Esophagus mucosa (tissue), 1 donor: ENCODE results near the gene RPS28. TPM values are rescaled to one million over a fixed set of nuclear protein-coding genes. Genes with fewer than 3 reads are reported as not detected.
A peak's percentile ranks its signal among the peaks of the same experiment; 100 is the strongest.
"Not testable (repeated sequence)": the region's sequence is repeated elsewhere in the genome, so short reads cannot be mapped to it uniquely, and the experiment has no call there.

ENCODE experiments used
- ATAC-seq: fragments of 200-7000 bp; cut with Tn5 transposase; one replicate; pipeline ENCODE4 v1.9.1; 2020
- total RNA-seq: library from RNA; stranded (reverse); gene quantifications from one replicate; pipeline ENCODE4 v1.2.4, GENCODE V29; 2023
- donor health status: DM: yes; HTN: yes; CAD: no.

The RPS28 gene
- total RNA-seq, 1 donor from 2014 or later, result 1,802 TPM

- ATAC-seq, result peak; percentile 1
Observed at GRCh38 chr19:8320564-8321066, 681 bp upstream of the RPS28 start.

GRCh38 chr19:8321986-8322637 lies 816 bp downstream of the RPS28 start:
- peak; percentile 9 for ATAC-seq

- ATAC-seq, result no peak
Observed at GRCh38 chr19:8322638-8322997, 1.3 kb downstream of the RPS28 start.

DNA sequence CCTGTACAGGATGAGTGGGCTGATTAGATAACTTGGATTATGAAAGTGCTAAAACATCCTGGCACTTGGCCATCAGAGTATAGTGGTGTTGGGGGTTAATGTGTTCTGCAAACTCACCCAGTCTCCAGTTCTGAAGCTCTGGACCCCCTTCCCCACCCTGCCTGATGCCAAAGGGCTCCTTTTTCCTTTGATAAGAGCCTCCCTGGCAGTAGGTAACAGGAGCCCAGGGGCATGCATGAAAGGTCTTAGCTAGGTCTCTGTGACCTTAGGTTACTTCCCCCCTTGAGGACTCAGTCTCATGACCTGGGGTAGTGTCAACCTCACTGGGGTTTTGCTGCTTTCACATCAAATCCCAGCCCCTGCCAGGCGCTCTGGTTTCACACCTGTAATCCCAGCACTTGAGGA lies 2.5 kb downstream of the RPS28 start:
- ATAC-seq, result no peak

DNA sequence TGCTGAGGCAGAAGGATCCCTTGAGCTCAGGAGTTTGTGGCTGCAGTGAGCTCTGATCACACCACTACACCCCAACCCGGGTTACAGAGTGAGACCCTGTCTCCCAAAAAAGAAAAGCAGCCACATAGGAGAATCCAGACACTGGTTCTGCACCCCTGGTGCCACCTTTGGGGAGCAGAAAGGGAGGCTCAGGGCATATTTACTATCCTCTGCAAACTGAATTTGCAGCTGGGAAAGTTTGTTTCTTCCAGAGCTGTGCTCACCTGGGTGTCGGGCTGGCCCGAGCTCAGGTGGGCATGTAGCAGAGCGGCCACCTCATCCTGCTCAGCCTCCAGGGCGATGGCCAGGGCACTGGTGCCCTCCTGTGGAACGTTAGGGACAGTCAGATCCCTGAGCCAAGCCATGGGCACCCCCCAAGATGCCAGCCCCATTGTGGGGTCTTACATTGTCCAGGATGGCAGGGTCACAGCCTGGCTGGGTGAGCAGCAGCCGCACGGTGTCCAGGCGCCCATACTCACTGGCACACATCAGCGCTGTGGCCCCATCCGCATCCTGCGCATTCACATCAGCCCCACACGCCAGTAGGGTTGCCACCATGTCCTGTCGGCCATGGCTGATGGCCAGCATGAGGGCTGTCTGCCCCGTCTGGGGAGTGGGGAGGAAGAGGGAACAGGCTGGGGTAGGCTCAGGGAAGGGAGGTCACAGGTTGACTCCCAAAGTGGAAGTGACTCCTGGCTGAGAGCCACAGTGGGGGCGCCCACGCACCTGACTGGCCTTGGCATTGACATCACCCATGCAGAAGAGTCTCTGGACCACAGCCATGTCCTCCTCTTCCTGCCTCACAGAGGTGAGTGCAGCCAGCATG lies 3.1 kb downstream of the RPS28 start:
- ATAC-seq, result peak; percentile 2

- ATAC-seq, result no peak
Observed at GRCh38 chr19:8325454-8325853, 4.2 kb downstream of the RPS28 start.

- ATAC-seq, result no peak
Observed at GRCh38 chr19:8329996-8330395, 8.7 kb downstream of the RPS28 start.

- ATAC-seq, result no peak
Observed at GRCh38 chr19:8331263-8331845, 10.1 kb downstream of the RPS28 start.

GRCh38 chr19:8332976-8333766 lies 11.9 kb downstream of the RPS28 start:
- ATAC-seq, result peak; percentile 18

DNA sequence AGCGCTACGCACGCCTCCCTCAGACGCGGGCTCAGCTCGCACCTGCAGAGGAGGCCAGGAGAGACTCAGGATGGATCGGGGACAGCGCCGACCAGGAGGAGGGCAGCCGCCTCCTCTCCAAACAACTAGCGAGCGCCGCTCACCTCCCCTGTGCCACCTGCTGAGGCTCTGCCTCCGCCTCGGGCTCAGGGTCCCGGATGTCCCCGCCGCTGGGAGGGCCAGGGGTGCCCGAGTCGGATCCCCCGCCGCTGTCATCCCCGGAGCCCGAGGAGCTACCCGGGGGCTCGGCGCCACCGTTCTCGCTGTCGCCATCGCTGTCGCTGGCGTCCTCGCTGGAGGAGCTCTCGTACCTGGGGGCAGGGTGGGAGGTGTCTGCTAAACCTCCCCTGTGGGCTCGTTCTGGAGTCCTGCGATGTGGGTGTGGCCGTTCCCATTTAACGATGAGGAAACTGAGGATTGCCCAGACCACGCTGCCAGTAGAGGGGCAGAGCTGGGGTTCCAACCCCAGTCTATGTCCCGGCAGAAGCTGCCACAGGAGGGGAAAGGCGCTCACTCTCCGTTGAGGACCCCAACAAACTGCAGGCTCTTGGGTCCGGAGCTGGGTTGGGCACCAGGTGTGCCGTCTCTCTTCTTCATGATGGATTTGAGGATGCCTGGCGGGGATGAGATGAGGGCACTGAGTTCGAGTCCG lies 12.6 kb downstream of the RPS28 start:
- no peak for ATAC-seq

- ATAC-seq, result peak; percentile 80
Observed at GRCh38 chr19:8334458-8335342, 13.4 kb downstream of the RPS28 start.

- ATAC-seq, result peak; percentile 45
Observed at GRCh38 chr19:8335343-8336071, 14.2 kb downstream of the RPS28 start.

GRCh38 chr19:8336072-8336569 lies 14.8 kb downstream of the RPS28 start:
- no peak for ATAC-seq

DNA sequence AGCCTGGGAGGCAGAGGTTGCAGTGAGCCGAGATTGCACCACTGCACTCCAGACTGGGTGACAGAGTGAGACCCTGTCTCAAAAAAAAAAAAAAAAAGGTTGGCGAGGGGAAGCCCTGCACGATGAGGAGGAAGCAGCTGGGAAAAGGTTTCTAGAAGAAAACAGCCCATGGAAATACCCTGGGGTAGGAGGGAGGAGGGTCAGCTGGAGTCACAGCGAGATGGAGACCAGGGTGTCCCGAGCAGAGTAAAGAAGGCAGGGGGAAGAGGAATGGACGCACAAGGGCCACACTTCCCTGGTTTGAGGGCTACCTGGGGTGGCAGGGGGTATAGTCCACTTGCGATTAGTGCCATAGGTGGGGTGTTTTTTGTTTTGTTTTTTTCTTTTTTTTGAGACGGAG lies 15.4 kb downstream of the RPS28 start:
- no peak for ATAC-seq

GRCh38 chr19:8337728-8338127 lies 16.4 kb downstream of the RPS28 start:
- ATAC-seq, result no peak

GRCh38 chr19:8338835-8339234 lies 17.5 kb downstream of the RPS28 start:
- ATAC-seq, result no peak

DNA sequence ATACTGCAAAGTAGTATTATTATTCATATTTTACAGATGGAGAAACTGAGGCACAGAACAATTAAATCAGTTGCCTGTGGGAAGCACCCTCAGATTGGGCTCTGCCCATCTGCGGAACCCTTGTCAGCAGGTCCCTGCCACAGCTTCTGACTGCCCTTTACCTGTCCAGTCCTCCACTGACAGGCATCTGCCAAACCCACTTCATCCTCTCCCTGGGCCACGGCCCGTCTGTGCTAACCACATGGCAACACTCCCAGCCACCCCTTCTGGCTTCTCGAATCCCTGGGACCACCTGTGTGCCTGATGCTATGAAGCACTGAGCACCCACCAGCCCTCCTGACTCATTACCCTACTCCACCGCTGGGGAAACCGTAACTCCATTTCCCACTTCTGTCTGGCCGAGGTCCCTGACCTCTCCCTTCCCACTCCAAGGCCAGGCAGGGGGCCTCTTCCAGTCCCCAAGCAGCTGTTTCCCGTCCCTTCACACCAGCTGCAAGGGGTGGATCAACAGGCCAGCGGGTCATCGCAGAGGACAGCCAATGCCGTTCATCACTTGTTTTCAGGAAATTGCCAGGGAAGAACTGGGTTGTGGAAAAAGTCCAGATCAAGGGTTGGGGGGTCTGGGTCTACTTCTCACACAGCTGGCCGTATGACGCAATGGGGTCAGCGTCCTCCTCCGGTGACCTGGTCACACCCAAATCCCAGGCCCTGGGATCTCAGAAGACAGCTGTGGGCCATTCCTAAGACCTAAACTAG lies 19.2 kb downstream of the RPS28 start:
- peak; percentile 6 for ATAC-seq

DNA sequence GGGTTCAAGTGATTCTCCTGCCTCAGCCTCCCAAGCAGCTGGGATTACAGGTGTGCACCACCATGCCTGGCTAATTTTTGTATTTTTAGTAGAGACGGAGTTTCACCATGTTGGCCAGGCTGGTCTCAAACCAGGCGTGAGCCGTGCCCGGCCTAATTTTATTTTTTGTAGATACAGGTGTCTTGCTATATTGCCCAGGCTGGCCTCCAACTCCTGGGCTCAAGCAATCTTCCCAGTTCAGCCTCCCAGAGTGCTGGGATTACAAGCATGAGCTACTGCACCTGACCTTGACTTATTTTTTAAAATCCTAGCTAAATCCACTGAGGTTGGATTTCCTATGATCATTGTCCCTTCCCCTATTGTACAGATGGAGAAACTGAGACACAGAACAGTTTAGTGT lies 20.2 kb downstream of the RPS28 start:
- ATAC-seq, result not testable (repeated sequence)

DNA sequence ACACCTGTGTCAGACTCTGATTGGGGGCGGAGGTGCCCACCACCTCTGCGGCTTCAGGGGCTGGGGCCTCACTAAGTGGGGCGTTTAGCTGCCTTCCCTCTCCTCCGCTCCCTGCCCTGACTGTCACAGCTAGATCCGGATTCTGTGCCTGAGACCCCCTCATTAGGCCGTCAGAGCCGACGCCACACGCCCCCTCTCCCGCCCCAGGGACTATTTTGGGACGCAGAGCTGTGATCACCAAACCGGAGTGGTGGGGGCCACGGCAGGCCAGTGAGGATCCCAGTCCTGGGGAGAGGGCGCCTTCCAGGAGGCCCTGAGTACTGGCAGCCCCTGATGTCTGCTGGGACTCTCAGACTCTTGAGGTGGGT lies 21.0 kb downstream of the RPS28 start:
- ATAC-seq, result peak; percentile 16
